Activated CD4-positive, alpha-beta memory T cell treated with anti-CD3 and anti-CD28 coated beads, Interleukin-2, amount 10 ng/mL, durations not matched to agents 7 days and 5 days (primary cell): Measurements from ENCODE around the gene OR52N5. TPM values are rescaled to one million over a fixed set of nuclear protein-coding genes. Genes with fewer than 3 reads are reported as not detected.

ENCODE experiments used
- CTCF ChIA-PET: fragments of 350-600 bp; sonication (Branson Sonifier 250); formaldehyde crosslinking; loops from one replicate; lab custom pipeline; 2021; ENCODE audit warnings: antibody characterized with exemption, inconsistent platforms; lab: Charles Lee
- POLR2A ChIA-PET: fragments of 350-600 bp; sonication (Branson Sonifier 250); formaldehyde crosslinking; loops from one replicate; lab custom pipeline; 2021; ENCODE audit warnings: antibody characterized with exemption; lab: Charles Lee
- DNase-seq: peaks from one replicate; pipeline ENCODE4 v3.0.0-alpha.2; 2020
- H3K27ac Mint-ChIP-seq: one replicate; pipeline ENCODE4 v1.8.0; 2021; ENCODE audit warnings: mild to moderate bottlenecking, mixed read lengths
- H3K27me3 Mint-ChIP-seq: one replicate; pipeline ENCODE4 v1.8.0; 2021; ENCODE audit warnings: mixed read lengths
- H3K36me3 Mint-ChIP-seq: one replicate; pipeline ENCODE4 v1.8.0; 2021; ENCODE audit warnings: low read depth, mixed read lengths
- H3K4me1 Mint-ChIP-seq: one replicate; pipeline ENCODE4 v1.8.0; 2021; ENCODE audit warnings: mixed read lengths
- H3K4me3 Mint-ChIP-seq: one replicate; pipeline ENCODE4 v1.8.0; 2021; ENCODE audit warnings: mild to moderate bottlenecking, mixed read lengths
- H3K9me3 Mint-ChIP-seq: one replicate; pipeline ENCODE4 v1.8.0; 2021; ENCODE audit warnings: mixed read lengths
- total RNA-seq, 2 experiments: library from RNA; stranded (reverse); gene quantifications; one replicate each; pipeline ENCODE4 v1.2.3, GENCODE V29; 2021

The OR52N5 gene
- not detected for total RNA-seq

- H3K4me1 Mint-ChIP-seq: no peaks in the 10 kb centered on the region
- H3K9me3 Mint-ChIP-seq: no peaks in the 10 kb centered on the region
- CTCF ChIA-PET: no interaction called here
- no peak within 1 kb of the TSS for H3K4me3 Mint-ChIP-seq
- POLR2A ChIA-PET: no interaction called here
- H3K27me3 Mint-ChIP-seq: no peaks in the 10 kb centered on the region
- H3K27ac Mint-ChIP-seq: no peak within 1 kb of the TSS
- no peak for DNase-seq
- no peaks in the 10 kb centered on the region for H3K36me3 Mint-ChIP-seq
Measured at GRCh38 chr11:5783255-5783654, at the start of gene OR52N5. Gene OR52N5, minus strand, starts transcription at chr11:5783355. Its CDS starts 4,721 bp downstream, at chr11:5778634.

DNA sequence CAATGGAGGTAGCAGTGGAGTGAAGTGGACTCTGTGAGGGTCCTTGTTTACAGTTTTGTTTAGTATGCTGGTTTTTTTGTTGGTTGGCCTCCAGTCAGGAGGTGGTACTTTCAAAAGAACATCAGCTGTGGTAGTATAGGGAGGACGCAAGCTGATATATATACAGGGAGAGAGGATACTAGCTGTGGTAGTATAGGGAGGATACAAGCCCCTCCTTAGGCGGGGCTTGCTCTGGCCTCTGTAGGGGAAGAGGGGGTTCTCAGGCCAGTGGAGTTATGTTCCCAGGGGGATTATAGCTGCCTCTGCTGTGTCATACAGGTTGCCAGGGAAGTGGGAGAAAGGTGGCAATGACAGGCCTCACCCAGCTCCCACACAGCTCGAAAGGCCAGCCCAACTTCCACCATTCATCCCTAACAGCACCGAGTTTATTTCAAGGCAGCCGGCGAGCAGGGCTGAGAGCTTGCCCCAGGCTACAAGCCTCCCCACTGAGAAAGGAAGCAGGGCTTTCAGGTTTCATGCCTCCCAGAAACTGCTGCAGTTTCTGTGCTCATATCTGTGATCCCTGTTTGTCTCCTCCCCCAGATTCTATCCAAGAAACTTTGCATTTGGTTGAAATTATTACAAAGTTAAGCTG lies 48.2 kb upstream of the OR52N5 start:
- POLR2A ChIA-PET: interaction anchor here (1.2 kb wide), 1 partner anchor 9 kb away, joined by 3 read pairs; no protein-coding TSS in a partner anchor
- no peak overlapping the region for H3K4me3 Mint-ChIP-seq
- no peak overlapping the region for H3K27ac Mint-ChIP-seq
- no peaks in the 10 kb centered on the region for H3K4me1 Mint-ChIP-seq
- CTCF ChIA-PET: no interaction called here
- H3K36me3 Mint-ChIP-seq: no peaks in the 10 kb centered on the region
- H3K27me3 Mint-ChIP-seq: peaks cover 2% of the 10 kb centered on the region
- peaks cover 2% of the 10 kb centered on the region for H3K9me3 Mint-ChIP-seq
- no peak for DNase-seq

DNA sequence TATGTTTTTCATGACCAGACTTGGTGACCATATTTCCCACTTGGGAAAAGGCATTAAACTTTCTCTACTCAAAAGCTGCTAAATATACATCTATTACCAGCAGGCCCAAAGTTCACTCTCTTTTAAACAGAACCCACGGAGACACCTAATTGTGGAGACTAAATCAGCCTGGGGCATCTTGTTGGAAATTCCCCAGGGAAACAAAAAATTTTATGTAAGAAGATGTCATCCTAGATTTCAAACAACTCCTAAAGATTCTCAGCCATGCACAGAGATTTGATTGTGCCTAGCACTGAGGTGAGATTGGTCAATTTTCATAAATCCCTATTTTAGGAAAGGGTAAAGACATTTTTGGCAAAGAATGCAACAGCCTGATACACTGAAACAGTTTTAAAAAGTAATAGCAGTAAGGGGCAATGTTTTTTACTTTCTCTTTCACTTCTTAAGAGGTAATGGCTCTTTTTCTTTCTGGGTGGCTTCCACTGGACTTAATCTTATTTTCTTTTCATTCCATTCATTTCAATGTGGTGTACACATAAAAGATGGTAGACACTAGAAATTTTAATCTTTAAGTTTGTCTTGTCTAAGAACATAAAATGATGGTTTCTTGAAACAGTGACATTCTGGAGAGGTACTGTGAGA lies 35.2 kb upstream of the OR52N5 start:
- Mint-ChIP-seq H3K27me3 (peaks cover 2% of the 10 kb centered on the region), H3K9me3 (no peaks in the 10 kb centered on the region), H3K4me1 (peaks cover 8% of the 10 kb centered on the region), H3K36me3 (no peaks in the 10 kb centered on the region), H3K27ac (no peak overlapping the region), H3K4me3 (peak overlapping the region; percentile 35)
- ChIA-PET POLR2A (no interaction called here), CTCF (no interaction called here)
- no peak for DNase-seq

- POLR2A ChIA-PET: no interaction called here
- Mint-ChIP-seq H3K27ac (no peak overlapping the region), H3K27me3 (peaks cover 3% of the 10 kb centered on the region), H3K36me3 (no peaks in the 10 kb centered on the region), H3K9me3 (no peaks in the 10 kb centered on the region), H3K4me1 (peaks cover 8% of the 10 kb centered on the region), H3K4me3 (no peak overlapping the region)
- DNase-seq: no peak
- CTCF ChIA-PET: no interaction called here
Measured at GRCh38 chr11:5815534-5815933, 32.4 kb upstream of the OR52N5 start.

DNA sequence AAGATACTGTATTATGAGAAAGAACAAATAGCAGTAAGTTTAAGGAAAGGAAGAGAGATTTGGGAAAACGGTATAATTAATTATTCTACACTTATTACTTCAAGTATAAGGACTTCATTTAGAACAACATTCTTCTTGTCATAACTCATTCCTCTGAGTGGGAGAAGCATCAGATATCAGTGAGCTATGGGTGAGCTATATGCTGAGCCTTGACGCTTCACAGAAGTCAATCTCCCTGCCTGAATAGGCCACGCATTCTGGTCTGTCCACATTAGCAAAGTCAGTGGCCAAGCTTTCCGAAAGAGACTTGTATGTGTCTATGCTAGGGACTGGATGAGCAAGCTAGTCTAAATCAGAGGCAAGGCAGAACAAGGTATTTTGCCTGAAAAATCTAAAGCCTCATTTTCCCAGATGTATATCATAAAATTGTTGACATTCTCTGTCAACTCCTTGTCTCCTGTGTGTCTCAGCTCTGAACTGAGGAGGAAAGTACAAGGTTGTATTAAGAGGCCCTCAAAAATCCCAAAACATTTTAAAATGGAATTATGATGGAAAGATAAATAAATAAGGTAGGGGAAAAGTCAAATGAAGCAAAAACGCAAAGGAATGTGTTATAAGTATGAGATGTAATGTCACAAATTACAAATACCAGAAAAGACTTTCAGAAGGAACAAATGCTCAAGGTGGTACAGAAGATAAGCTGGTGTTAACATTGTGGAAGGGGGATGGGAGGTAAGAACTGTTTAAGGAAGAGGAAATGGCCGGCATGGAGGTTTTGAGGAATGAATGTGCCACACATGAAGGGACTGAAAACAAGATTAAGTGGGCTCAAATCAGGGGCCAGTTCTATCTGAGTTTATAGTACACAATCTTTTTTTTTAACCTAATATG lies 27.0 kb upstream of the OR52N5 start:
- ChIA-PET CTCF (interaction anchor here (0.8 to 2.5 kb wide), 8 partner anchors 7 to 338 kb away, joined by 3 to 20 read pairs (median 5); partner anchors contain the start of gene TRIM5), POLR2A (interaction anchor here (1.1 kb wide), 1 partner anchor 213 kb away, joined by 3 read pairs; the partner anchor contains the start of gene TRIM6)
- H3K27me3 Mint-ChIP-seq: peaks cover 15% of the 10 kb centered on the region
- peaks cover 9% of the 10 kb centered on the region for H3K4me1 Mint-ChIP-seq
- no peak overlapping the region for H3K27ac Mint-ChIP-seq
- H3K4me3 Mint-ChIP-seq: no peak overlapping the region
- no peaks in the 10 kb centered on the region for H3K36me3 Mint-ChIP-seq
- DNase-seq: no peak
- no peaks in the 10 kb centered on the region for H3K9me3 Mint-ChIP-seq

- ChIA-PET POLR2A (no interaction called here), CTCF (interaction anchor here (0.8 to 2.5 kb wide), 8 partner anchors 8 to 337 kb away, joined by 3 to 20 read pairs (median 5); partner anchors contain the start of gene TRIM5)
- Mint-ChIP-seq H3K9me3 (no peaks in the 10 kb centered on the region), H3K27ac (peak overlapping the region; percentile 5), H3K4me3 (peak overlapping the region; percentile 84), H3K36me3 (no peaks in the 10 kb centered on the region), H3K4me1 (peaks cover 9% of the 10 kb centered on the region), H3K27me3 (peaks cover 19% of the 10 kb centered on the region)
- DNase-seq: no peak
Measured at GRCh38 chr11:5809122-5809519, 26.0 kb upstream of the OR52N5 start.

DNA sequence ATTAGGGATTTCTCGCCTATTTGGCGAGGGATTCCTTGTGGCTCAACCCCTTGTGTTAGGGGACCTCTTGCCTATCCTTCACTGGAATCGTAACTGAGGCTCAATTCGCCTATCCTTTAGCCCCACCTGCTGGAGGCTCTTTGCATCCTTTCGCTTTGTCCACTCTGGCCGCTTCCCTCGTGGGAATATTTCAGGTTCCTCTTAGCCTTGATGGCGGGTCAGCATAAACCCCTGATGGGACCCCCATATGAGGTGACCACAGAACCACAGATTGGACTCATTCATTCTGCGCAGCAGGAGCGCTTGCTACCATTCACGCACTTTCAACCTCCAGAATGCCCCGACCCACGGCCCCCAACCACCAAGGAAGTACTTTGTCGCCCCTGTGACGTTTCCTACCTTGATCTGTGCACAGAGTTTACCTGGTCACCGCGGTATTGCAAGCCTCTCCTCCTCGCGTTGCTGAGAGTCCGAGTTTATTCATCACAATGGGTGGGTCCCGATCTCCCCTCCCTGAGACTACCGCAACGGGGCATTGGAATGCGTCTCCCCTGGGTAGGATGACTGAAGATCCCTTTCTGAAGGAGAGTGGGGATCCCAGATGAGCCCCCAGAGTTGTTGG lies 25.5 kb upstream of the OR52N5 start, which contains the start of gene OR52N2:
OR52N2 (plus strand) TSS at position 425 of the 622 bp plus-strand sequence. CDS start 11,412 bp downstream, outside the sequence.
- CTCF ChIA-PET: interaction anchor here (1.1 to 2.5 kb wide), 5 partner anchors 9 to 336 kb away, joined by 3 to 20 read pairs (median 6); partner anchors contain the start of gene TRIM5
- peak within 1 kb of the TSS; percentile 84 for H3K4me3 Mint-ChIP-seq
- peak within 1 kb of the TSS; percentile 5 for H3K27ac Mint-ChIP-seq
- H3K27me3 Mint-ChIP-seq: peaks cover 21% of the 10 kb centered on the region
- POLR2A ChIA-PET: no interaction called here
- peak; percentile 74 for DNase-seq
- H3K36me3 Mint-ChIP-seq: no peaks in the 10 kb centered on the region
- no peaks in the 10 kb centered on the region for H3K9me3 Mint-ChIP-seq
- peaks cover 9% of the 10 kb centered on the region for H3K4me1 Mint-ChIP-seq

DNA sequence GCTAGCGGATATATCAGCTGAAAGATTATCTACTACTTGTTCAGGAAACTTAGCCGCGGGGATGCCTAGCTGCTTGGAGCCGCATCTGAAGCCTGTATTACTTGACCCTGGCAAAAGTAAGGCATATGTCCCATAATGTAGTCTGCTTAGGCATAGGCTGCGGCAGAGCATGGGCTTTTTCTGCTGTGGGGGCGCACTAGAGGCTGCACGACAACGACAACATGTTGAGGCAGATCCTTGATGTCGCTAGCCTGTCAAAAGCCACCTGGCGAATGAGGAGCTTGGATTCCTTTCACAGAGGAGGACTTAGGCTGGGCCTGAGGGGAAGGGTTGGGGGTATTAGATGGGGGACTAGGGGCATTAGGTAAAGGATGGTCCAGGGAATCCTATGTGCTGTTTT lies 24.4 kb upstream of the OR52N5 start:
- ChIA-PET CTCF (interaction anchor here (0.9 to 2.8 kb wide), 3 partner anchors 206 to 331 kb away, joined by 3 to 7 read pairs (median 4); partner anchors contain the start of gene TRIM6), POLR2A (no interaction called here)
- DNase-seq: no peak
- H3K27me3 Mint-ChIP-seq: peaks cover 25% of the 10 kb centered on the region
- H3K9me3 Mint-ChIP-seq: no peaks in the 10 kb centered on the region
- H3K4me1 Mint-ChIP-seq: peaks cover 9% of the 10 kb centered on the region
- no peak overlapping the region for H3K4me3 Mint-ChIP-seq
- H3K27ac Mint-ChIP-seq: no peak overlapping the region
- no peaks in the 10 kb centered on the region for H3K36me3 Mint-ChIP-seq

GRCh38 chr11:5803982-5804381 lies 20.8 kb upstream of the OR52N5 start:
- DNase-seq: no peak
- Mint-ChIP-seq H3K36me3 (no peaks in the 10 kb centered on the region), H3K4me3 (no peak overlapping the region), H3K27me3 (peaks cover 12% of the 10 kb centered on the region), H3K9me3 (no peaks in the 10 kb centered on the region), H3K27ac (no peak overlapping the region), H3K4me1 (peaks cover 5% of the 10 kb centered on the region)
- POLR2A ChIA-PET: no interaction called here
- CTCF ChIA-PET: interaction anchor here (1.1 kb wide), 1 partner anchor 328 kb away, joined by 3 read pairs; no protein-coding TSS in a partner anchor

DNA sequence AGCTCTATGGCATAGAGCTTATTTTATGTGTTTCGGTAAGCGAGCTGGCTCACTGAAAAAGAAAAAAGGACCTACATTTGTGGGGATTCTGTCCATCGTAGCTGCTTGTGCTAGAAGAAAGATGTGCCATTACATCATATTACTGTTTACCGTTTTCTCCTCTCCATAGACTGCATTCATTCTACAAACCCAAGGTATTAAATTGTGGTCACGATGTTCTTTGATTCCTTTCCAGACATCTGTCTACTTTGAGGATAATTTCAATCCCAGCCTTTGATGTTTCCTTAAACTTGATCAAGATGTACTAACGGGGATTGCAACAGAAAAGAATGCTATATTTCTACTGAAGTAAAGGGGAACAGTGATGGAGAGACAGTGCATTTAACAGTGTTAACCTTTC lies 13.4 kb upstream of the OR52N5 start:
- Mint-ChIP-seq H3K27ac (no peak overlapping the region), H3K4me1 (no peaks in the 10 kb centered on the region), H3K4me3 (no peak overlapping the region), H3K9me3 (no peaks in the 10 kb centered on the region), H3K27me3 (peaks cover 8% of the 10 kb centered on the region), H3K36me3 (no peaks in the 10 kb centered on the region)
- DNase-seq: no peak
- POLR2A ChIA-PET: no interaction called here
- CTCF ChIA-PET: interaction anchor here (1.4 kb wide), 1 partner anchor 13 kb away, joined by 3 read pairs; no protein-coding TSS in a partner anchor

GRCh38 chr11:5791165-5791564 lies 8.0 kb upstream of the OR52N5 start, which contains the start of gene OR52N1:
Gene OR52N1, minus strand, starts transcription at chr11:5791265. Its CDS starts 2,449 bp downstream, at chr11:5788816.
- Mint-ChIP-seq H3K4me3 (no peak within 1 kb of the TSS), H3K4me1 (no peaks in the 10 kb centered on the region), H3K9me3 (no peaks in the 10 kb centered on the region), H3K27ac (no peak within 1 kb of the TSS), H3K27me3 (peaks cover 8% of the 10 kb centered on the region), H3K36me3 (no peaks in the 10 kb centered on the region)
- ChIA-PET POLR2A (no interaction called here), CTCF (no interaction called here)
- no peak for DNase-seq

- DNase-seq: no peak
- no peak overlapping the region for H3K27ac Mint-ChIP-seq
- no peaks in the 10 kb centered on the region for H3K27me3 Mint-ChIP-seq
- no peak overlapping the region for H3K4me3 Mint-ChIP-seq
- CTCF ChIA-PET: no interaction called here
- H3K36me3 Mint-ChIP-seq: no peaks in the 10 kb centered on the region
- H3K9me3 Mint-ChIP-seq: no peaks in the 10 kb centered on the region
- H3K4me1 Mint-ChIP-seq: no peaks in the 10 kb centered on the region
- POLR2A ChIA-PET: no interaction called here
Measured at GRCh38 chr11:5767056-5767455, 16.1 kb downstream of the OR52N5 start.
